K562 (cell line): ENCODE results near the gene ZBTB44. TPM values are rescaled to one million over a fixed set of nuclear protein-coding genes. Genes with fewer than 3 reads are reported as not detected.

Experiments
- ATAC-seq: fragments of 200-7000 bp; cut with Tn5 transposase; 3 replicates; pipeline ENCODE4 v1.9.1; 2020; ENCODE audit warnings: moderate library complexity
- BruUV-seq: library from RNA; stranded (reverse); fragments of 400-500 nt; replicated peaks from 2 replicates; lab custom pipeline; 2021; lab: Mats Ljungman, UMichigan
- CTCF ChIA-PET: fragments of 300-600 bp; formaldehyde crosslinking; extraction: SDS; loops from one replicate; lab custom pipeline; 2021; ENCODE audit warnings: low intra/inter-chr PET ratio; lab: Yijun Ruan, JAX
- POLR2A ChIA-PET: fragments of 300-600, 350-650 bp; sonication (Branson Sonifier 250); formaldehyde crosslinking; extraction: SDS; loops from one replicate; lab custom pipeline; 2021; ENCODE audit warnings: antibody characterized with exemption, inconsistent platforms; lab: Yijun Ruan, JAX
- DNase-seq, 4 experiments: peaks; one replicate each; pipeline versions ENCODE4 v3.0.0 to v3.0.0-alpha.2; 2011 to 2018; ENCODE audit warnings: low spot score in 3 of 4, mixed read lengths in 3 of 4; ENCODE audit errors: extremely low read depth in 1 of 4
- FAIRE-seq: peaks from 2 replicates; lab custom pipeline; 2011; peaks lifted over from hg19 to GRCh38; lab: Jason Lieb, UNC
- H2AFZ ChIP-seq: 2 replicates; pipeline ENCODE4 v1.6.0; 2011; ENCODE audit warnings: low read depth, low read length, control low read depth, inconsistent platforms
- H3K27ac ChIP-seq: fragments of 200-600 bp; 3 replicates; pipeline ENCODE4 v1.8.0; 2011; ENCODE audit warnings: low read depth, mild to moderate bottlenecking, control low read depth, inconsistent platforms, low read length, moderate library complexity, mixed read lengths; ENCODE audit errors: extremely low read depth
- H3K27me3 ChIP-seq, 2 experiments: fragments of 300-600 bp in 1 of 2; 2 replicates in 1 of 2; 3 replicates in 1 of 2; pipeline versions ENCODE4 v1.6.0 to v1.8.0; 2011; ENCODE audit warnings: inconsistent platforms in 2 of 2, low read length in 2 of 2, mild to moderate bottlenecking in 1 of 2, mixed read lengths in 1 of 2, moderate library complexity in 1 of 2; ENCODE audit not compliant: control insufficient read depth in 2 of 2, insufficient read depth in 2 of 2
- H3K36me3 ChIP-seq: fragments of 300-600 bp; 3 replicates; pipeline ENCODE4 v1.8.0; 2011; ENCODE audit warnings: mild to moderate bottlenecking, low read length, inconsistent platforms; ENCODE audit not compliant: control insufficient read depth, insufficient read depth
- H3K4me1 ChIP-seq, 2 experiments: fragments of 200-600 bp in 1 of 2; replicated peaks in 1 of 2; 2 replicates in 1 of 2; 3 replicates in 1 of 2; pipeline versions ENCODE4 v1.5.1 to v1.8.0; 2011; ENCODE audit warnings: inconsistent platforms in 2 of 2, low read length in 2 of 2, mild to moderate bottlenecking in 1 of 2, mixed read lengths in 1 of 2, moderate library complexity in 1 of 2; ENCODE audit not compliant: control insufficient read depth in 2 of 2, insufficient read depth in 2 of 2
- H3K4me2 ChIP-seq: 2 replicates; pipeline ENCODE4 v1.6.1; 2011; ENCODE audit warnings: low read length, control low read depth, inconsistent platforms, mixed read lengths; ENCODE audit not compliant: insufficient read depth
- H3K4me3 ChIP-seq: fragments of 200-600 bp; sonication (generic), shearing (Covaris generic); 2 replicates; pipeline ENCODE4 v1.5.1; 2016; ENCODE audit warnings: control low read depth, inconsistent platforms
- H3K79me2 ChIP-seq: fragments of 200-600 bp; 3 replicates; pipeline ENCODE4 v1.8.0; 2011; ENCODE audit warnings: low read length, inconsistent platforms; ENCODE audit not compliant: control insufficient read depth, insufficient read depth
- H3K9ac ChIP-seq, 2 experiments: 2 replicates each; pipeline versions ENCODE4 v1.6.0 to v1.6.1; 2011; ENCODE audit warnings: low read depth in 2 of 2, low read length in 2 of 2, control low read depth in 1 of 2, inconsistent platforms in 1 of 2, mild to moderate bottlenecking in 1 of 2, mixed read lengths in 1 of 2; ENCODE audit not compliant: insufficient read depth in 1 of 2
- H3K9me1 ChIP-seq: one replicate; pipeline ENCODE4 v1.6.0; 2011; ENCODE audit warnings: inconsistent platforms, mild to moderate bottlenecking, low read length, moderate library complexity; ENCODE audit not compliant: control insufficient read depth, insufficient read depth
- H3K9me3 ChIP-seq: replicated peaks from 2 replicates; pipeline ENCODE4 v1.5.1; 2011; ENCODE audit warnings: low read depth, low read length, inconsistent platforms; ENCODE audit not compliant: control insufficient read depth, insufficient read depth
- H4K20me1 ChIP-seq: replicated peaks from 2 replicates; pipeline ENCODE4 v1.6.1; 2011; ENCODE audit warnings: low read length, inconsistent platforms, mixed read lengths; ENCODE audit not compliant: control insufficient read depth, insufficient read depth
- GTF2A2 ChIP-seq: IDR thresholded peaks from 2 replicates; pipeline ENCODE4 v1.6.1; 2016; ENCODE audit warnings: mild to moderate bottlenecking, missing genetic modification characterization, missing compliant biosample characterization
- LARP7 ChIP-seq: fragments of 450-650 bp; IDR thresholded peaks from 2 replicates; pipeline ENCODE4 v1.6.1; 2016
- RFX1 ChIP-seq: fragments of 450-650 bp; IDR thresholded peaks from 2 replicates; pipeline ENCODE4 v1.6.1; 2016; ENCODE audit warnings: mild to moderate bottlenecking, moderate library complexity
- SAFB2 ChIP-seq: fragments of 200-400 bp; formaldehyde crosslinking; IDR thresholded peaks from 2 replicates; pipeline ENCODE4 v1.6.1; 2018; ENCODE audit warnings: borderline replicate concordance, low read length, low read depth, moderate library complexity; ENCODE audit not compliant: severe bottlenecking
- ZNF239 ChIP-seq: fragments of 250-450 bp; sonication (Bioruptor Pico); IDR thresholded peaks from 2 replicates; pipeline ENCODE4 v1.4.0; 2020; ENCODE audit warnings: mild to moderate bottlenecking
- in situ Hi-C: fragments of 300-500 bp; cut with MboI; formaldehyde crosslinking; loops from 4 replicates; pipeline ENCODE4 v1.15.0; 2018; ENCODE audit warnings: inconsistent platforms, mixed read lengths
- intact Hi-C: fragments of 100-400 bp; cut with micrococcal nuclease; formaldehyde crosslinking; loops from 2 replicates; pipeline ENCODE4 v1.14.2; 2022
- polyA plus RNA-seq, 8 experiments: library from polyadenylated mRNA; depleted of rRNA in 4 of 8; stranded (reverse) in 5 of 8; unstranded in 3 of 8; fragments of >200 nt; fragmentation: Nextera tagmentation in 2 of 8; fragmentation: Illumina TruSeq in 1 of 8; extraction: Ambion mirVana in 2 of 8; extraction: Trizol in 1 of 8; gene quantifications; 2 replicates each; pipeline versions ENCODE4 v1.2.1 to v1.2.3, GENCODE V29; 2011 to 2014; ENCODE audit warnings: inconsistent platforms in 1 of 8, missing spikeins in 1 of 8
- total RNA-seq, 7 experiments: library from RNA; depleted of rRNA in 6 of 7; stranded (reverse); fragments of >200 nt in 6 of 7; fragmentation: Illumina TruSeq in 2 of 7; extraction: Trizol in 2 of 7; gene quantifications; 2 replicates each; pipeline versions ENCODE4 v1.2.1 to v1.2.3, GENCODE V29; 2011 to 2021; ENCODE audit warnings: low replicate concordance in 1 of 7
- TF ChIP-seq, protein P1 (sequence below): fragments of 450-650 bp; IDR thresholded peaks from 2 replicates; pipeline ENCODE4 v1.6.1; 2017; ENCODE audit warnings: antibody characterized with exemption, mild to moderate bottlenecking
- TF ChIP-seq, protein P2 (sequence below), 2 experiments: fragments of 450-650 bp; IDR thresholded peaks; 2 replicates each; pipeline ENCODE4 v1.6.1; 2018; ENCODE audit warnings: mild to moderate bottlenecking in 2 of 2, low read depth in 1 of 2; ENCODE audit not compliant: partially characterized antibody in 2 of 2

The ZBTB44 gene
- total and polyA plus RNA-seq, 9 of the 15 experiments (the other 6 are each of a cell fraction or from before 2014, with no cell fraction given), result 4.7 to 27.1 (median 17.3) TPM

DNA sequence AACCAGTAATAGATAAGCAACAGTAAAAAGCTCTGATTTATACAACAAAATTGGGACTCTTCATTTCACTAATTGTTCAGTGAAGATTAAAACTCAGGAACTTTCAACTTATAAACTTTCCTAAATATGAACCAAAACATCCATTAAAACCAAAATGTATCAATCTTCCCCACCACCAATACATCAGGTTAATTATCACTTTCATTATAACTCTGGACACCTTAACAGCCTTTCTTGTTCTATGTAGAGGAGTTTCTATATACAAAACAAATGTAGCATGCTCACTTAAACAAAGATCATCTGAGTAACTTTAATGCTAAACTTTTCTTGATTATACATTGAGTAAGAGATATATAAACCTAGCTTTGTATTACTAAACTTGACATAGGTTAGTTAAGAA is 80.4 kb downstream of the ZBTB44 start:
- DNase-seq, result no peak

More for the DNA sequence above, 80.4 kb downstream of the ZBTB44 start:
- Histone ChIP-seq H3K9ac (no peak overlapping the region), H3K9me3 (no peaks in the 10 kb centered on the region), H3K27me3 (no peaks in the 10 kb centered on the region), H4K20me1 (no peaks in the 10 kb centered on the region), H3K79me2 (no peaks in the 10 kb centered on the region), H3K9me1 (no peaks in the 10 kb centered on the region), H3K27ac (no peak overlapping the region), H3K4me2 (no peak overlapping the region), H3K4me1 (no peaks in the 10 kb centered on the region), H3K4me3 (no peak overlapping the region), H3K36me3 (peaks cover 21% of the 10 kb centered on the region), H2AFZ (no peak overlapping the region)
- POLR2A ChIA-PET, result interaction anchor here (0.5 kb wide), 1 partner anchor 132 kb away, joined by 4 read pairs; no protein-coding TSS in a partner anchor
- FAIRE-seq (no peak), ATAC-seq (no peak)
- intact Hi-C loops (no loop called here), in situ Hi-C loops (no loop called here)
- no TSS peak for BruUV-seq
- no peak for TF ChIP-seq GTF2A2 (tag)
- TF ChIP-seq RFX1, result no peak
- TF ChIP-seq ZNF239 (CRISPR knock-in tag), result no peak
- TF ChIP-seq LARP7, result no peak
- TF ChIP-seq, protein P1, sequence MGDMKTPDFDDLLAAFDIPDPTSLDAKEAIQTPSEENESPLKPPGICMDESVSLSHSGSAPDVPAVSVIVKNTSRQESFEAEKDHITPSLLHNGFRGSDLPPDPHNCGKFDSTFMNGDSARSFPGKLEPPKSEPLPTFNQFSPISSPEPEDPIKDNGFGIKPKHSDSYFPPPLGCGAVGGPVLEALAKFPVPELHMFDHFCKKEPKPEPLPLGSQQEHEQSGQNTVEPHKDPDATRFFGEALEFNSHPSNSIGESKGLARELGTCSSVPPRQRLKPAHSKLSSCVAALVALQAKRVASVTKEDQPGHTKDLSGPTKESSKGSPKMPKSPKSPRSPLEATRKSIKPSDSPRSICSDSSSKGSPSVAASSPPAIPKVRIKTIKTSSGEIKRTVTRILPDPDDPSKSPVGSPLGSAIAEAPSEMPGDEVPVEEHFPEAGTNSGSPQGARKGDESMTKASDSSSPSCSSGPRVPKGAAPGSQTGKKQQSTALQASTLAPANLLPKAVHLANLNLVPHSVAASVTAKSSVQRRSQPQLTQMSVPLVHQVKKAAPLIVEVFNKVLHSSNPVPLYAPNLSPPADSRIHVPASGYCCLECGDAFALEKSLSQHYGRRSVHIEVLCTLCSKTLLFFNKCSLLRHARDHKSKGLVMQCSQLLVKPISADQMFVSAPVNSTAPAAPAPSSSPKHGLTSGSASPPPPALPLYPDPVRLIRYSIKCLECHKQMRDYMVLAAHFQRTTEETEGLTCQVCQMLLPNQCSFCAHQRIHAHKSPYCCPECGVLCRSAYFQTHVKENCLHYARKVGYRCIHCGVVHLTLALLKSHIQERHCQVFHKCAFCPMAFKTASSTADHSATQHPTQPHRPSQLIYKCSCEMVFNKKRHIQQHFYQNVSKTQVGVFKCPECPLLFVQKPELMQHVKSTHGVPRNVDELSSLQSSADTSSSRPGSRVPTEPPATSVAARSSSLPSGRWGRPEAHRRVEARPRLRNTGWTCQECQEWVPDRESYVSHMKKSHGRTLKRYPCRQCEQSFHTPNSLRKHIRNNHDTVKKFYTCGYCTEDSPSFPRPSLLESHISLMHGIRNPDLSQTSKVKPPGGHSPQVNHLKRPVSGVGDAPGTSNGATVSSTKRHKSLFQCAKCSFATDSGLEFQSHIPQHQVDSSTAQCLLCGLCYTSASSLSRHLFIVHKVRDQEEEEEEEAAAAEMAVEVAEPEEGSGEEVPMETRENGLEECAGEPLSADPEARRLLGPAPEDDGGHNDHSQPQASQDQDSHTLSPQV, result no peak
- TF ChIP-seq SAFB2, result no peak
- TF ChIP-seq, protein P2, sequence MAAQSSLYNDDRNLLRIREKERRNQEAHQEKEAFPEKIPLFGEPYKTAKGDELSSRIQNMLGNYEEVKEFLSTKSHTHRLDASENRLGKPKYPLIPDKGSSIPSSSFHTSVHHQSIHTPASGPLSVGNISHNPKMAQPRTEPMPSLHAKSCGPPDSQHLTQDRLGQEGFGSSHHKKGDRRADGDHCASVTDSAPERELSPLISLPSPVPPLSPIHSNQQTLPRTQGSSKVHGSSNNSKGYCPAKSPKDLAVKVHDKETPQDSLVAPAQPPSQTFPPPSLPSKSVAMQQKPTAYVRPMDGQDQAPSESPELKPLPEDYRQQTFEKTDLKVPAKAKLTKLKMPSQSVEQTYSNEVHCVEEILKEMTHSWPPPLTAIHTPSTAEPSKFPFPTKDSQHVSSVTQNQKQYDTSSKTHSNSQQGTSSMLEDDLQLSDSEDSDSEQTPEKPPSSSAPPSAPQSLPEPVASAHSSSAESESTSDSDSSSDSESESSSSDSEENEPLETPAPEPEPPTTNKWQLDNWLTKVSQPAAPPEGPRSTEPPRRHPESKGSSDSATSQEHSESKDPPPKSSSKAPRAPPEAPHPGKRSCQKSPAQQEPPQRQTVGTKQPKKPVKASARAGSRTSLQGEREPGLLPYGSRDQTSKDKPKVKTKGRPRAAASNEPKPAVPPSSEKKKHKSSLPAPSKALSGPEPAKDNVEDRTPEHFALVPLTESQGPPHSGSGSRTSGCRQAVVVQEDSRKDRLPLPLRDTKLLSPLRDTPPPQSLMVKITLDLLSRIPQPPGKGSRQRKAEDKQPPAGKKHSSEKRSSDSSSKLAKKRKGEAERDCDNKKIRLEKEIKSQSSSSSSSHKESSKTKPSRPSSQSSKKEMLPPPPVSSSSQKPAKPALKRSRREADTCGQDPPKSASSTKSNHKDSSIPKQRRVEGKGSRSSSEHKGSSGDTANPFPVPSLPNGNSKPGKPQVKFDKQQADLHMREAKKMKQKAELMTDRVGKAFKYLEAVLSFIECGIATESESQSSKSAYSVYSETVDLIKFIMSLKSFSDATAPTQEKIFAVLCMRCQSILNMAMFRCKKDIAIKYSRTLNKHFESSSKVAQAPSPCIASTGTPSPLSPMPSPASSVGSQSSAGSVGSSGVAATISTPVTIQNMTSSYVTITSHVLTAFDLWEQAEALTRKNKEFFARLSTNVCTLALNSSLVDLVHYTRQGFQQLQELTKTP (IDR thresholded peaks at IDR 0.05; ENCODE audit: low read depth in 1 of 2, partially characterized antibody in 2 of 2), result no peak
- CTCF ChIA-PET, result no interaction called here
